AG09319 (cell line): ENCODE measurements around the gene KRTAP10-4.
"Not testable (repeated sequence)": the region's sequence is repeated elsewhere in the genome, so short reads cannot be mapped to it uniquely, and the experiment has no call there.

Source experiments
- DNase-seq: peaks from one replicate; pipeline ENCODE4 v3.0.0-alpha.2; 2010; ENCODE audit warnings: low read depth; ENCODE audit errors: extremely low read depth
- CTCF ChIP-seq: IDR thresholded peaks from 2 replicates; pipeline ENCODE4 v1.5.1; 2011; ENCODE audit warnings: low read depth, mild to moderate bottlenecking, inconsistent platforms, low read length, moderate library complexity

KRTAP10-4 gene

GRCh38 chr21:44585892-44586291 is 12.4 kb downstream of the KRTAP10-4 start:
- DNase-seq: no peak

GRCh38 chr21:44589094-44589493 is 15.6 kb downstream of the KRTAP10-4 start:
- no peak for DNase-seq
- TF ChIP-seq CTCF: no peak

More at GRCh38 chr21:44585892-44586291, 12.4 kb downstream of the KRTAP10-4 start:
- TF ChIP-seq CTCF: no peak

DNA sequence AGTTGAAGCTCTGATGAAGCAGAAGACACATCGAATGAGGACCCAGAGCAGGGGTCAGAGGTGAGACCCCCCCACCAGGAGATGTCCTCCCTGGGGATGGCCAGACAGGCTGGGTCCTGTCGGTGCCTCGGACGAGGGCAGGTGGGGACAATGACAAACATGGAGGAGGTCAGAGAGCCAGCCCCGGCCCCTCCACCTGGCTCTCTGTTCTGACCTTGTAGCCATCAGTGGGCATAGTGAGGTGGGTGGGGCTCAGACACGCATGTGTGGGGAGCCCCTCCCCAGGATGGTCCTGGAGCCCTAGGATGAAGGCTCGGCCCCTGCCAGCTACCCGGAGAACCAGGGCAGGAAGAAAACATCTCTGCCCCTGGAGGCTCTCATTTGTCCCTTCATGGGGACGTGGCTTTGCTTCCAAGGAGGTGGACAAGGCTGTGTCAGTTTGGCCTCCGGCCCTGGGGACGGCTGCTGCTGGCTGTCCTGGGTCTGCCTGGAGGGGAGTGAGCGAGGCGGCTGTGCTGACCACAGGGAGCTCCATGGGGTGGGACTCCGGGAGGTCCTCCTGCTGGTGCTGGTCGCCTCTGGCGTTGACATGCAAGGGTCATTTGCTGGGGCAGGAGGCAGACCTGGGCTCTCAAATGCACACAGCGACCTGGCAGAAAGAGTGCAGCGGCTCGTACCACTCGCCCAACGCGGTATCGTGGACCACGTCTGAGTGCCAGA is 16.2 kb downstream of the KRTAP10-4 start:
- no peak for TF ChIP-seq CTCF
- no peak for DNase-seq

GRCh38 chr21:44590311-44590721 is 16.8 kb downstream of the KRTAP10-4 start:
- no peak for TF ChIP-seq CTCF
- no peak for DNase-seq

GRCh38 chr21:44590897-44591800 is 17.6 kb downstream of the KRTAP10-4 start:
- not testable (repeated sequence) for DNase-seq

- DNase-seq: not testable (repeated sequence)
Measured at GRCh38 chr21:44591801-44592130, 18.2 kb downstream of the KRTAP10-4 start.

DNA sequence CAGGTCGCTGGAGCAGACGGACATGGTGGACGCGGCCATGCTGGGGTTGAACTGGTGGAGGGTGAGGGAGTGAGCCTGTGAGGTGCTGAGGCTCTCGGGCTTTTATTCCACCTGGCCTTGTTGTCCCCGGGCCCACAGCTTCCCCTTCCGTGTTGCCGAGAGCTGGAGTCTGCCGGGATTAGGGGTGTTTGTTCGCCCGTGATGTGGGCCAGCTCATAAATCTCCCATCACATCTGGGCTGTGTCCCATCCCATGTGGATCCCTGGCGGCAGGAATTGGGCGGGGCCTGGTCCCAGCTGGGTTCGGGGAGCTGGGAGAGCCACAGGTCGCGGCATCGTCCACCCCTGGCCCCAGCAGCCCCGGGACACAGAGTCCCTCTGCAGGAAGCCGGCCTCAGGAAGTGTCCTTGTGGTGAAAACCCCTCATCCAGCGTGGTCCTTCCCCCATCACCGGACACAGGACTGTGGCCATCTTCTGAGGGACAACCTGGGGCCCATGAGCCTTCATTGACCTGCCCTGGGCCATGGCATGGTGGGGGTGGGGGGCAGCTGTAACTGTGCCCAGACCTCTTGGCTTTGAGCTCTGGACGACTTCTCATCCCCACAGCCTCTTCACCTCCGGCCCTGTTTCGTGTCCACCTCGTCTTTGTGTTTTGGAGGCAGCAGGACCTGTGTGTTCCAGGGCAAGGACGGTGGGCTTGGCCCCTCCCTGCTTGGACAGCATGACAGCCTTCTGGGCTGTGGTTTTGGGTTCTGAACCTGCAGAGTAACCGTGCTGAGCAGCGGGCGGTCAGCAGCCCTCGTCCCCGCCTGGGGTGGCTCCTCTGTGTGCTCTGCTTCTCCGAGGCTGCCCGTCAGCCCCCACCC is 19.1 kb downstream of the KRTAP10-4 start, which contains the start of gene KRTAP10-6:
Gene KRTAP10-6, minus strand, starts transcription at position 60 of the 866 bp plus-strand sequence. Its CDS starts 21 bp downstream, at position 39.
- TF ChIP-seq CTCF: no peak
- no peak for DNase-seq
